Caco-2 (cell line): ENCODE results near the gene DMRTB1. TPM values are rescaled to one million over a fixed set of nuclear protein-coding genes. Genes with fewer than 3 reads are reported as not detected.
"Not testable (repeated sequence)": the region's sequence is repeated elsewhere in the genome, so short reads cannot be mapped to it uniquely, and the experiment has no call there.

Experiments
- BruUV-seq: library from RNA; stranded (reverse); fragments of 400-500 nt; replicated peaks from 2 replicates; lab custom pipeline; 2021; lab: Mats Ljungman, UMichigan
- CTCF ChIA-PET: fragments of 300-600 bp; sonication (Branson Sonifier 250); formaldehyde crosslinking; loops from one replicate; lab custom pipeline; 2022; ENCODE audit warnings: antibody characterized with exemption; lab: Charles Lee
- POLR2A ChIA-PET: fragments of 300-600 bp; sonication (Branson Sonifier 250); formaldehyde crosslinking; loops from one replicate; lab custom pipeline; 2022; ENCODE audit warnings: antibody characterized with exemption; lab: Charles Lee
- DNase-seq, 2 experiments: peaks; one replicate each; pipeline versions ENCODE4 v3.0.0 to v3.0.0-alpha.2; 2020 to 2022
- H3K27me3 ChIP-seq: replicated peaks from 2 replicates; pipeline ENCODE4 v1.6.0; 2011; ENCODE audit warnings: low read length; ENCODE audit not compliant: control insufficient read depth, insufficient read depth
- H3K36me3 ChIP-seq: 2 replicates; pipeline ENCODE4 v1.5.1; 2011; ENCODE audit warnings: low read length; ENCODE audit not compliant: control insufficient read depth, insufficient read depth
- H3K4me1 ChIP-seq: fragments of 250-450 bp; sonication (Bioruptor Pico); 2 replicates; pipeline ENCODE4 v1.5.1; 2020; ENCODE audit warnings: mild to moderate bottlenecking
- H3K4me3 ChIP-seq: 2 replicates; pipeline ENCODE4 v1.5.1; 2011; ENCODE audit warnings: low read depth, mild to moderate bottlenecking, control low read depth, low read length
- H3K9me3 ChIP-seq: fragments of 250-450 bp; sonication (Bioruptor Pico); 2 replicates; pipeline ENCODE4 v1.5.1; 2020; ENCODE audit warnings: mild to moderate bottlenecking, moderate library complexity
- H3K27ac Mint-ChIP-seq: one replicate; pipeline ENCODE4 v1.8.0; 2022; ENCODE audit warnings: mixed read lengths; ENCODE audit not compliant: unreplicated experiment
- H3K27me3 Mint-ChIP-seq: one replicate; pipeline ENCODE4 v1.8.0; 2022; ENCODE audit warnings: mixed read lengths; ENCODE audit not compliant: insufficient read depth, unreplicated experiment
- H3K36me3 Mint-ChIP-seq: one replicate; pipeline ENCODE4 v1.8.0; 2022; ENCODE audit warnings: mild to moderate bottlenecking, mixed read lengths; ENCODE audit not compliant: insufficient read depth, unreplicated experiment
- H3K4me1 Mint-ChIP-seq: one replicate; pipeline ENCODE4 v1.8.0; 2022; ENCODE audit warnings: low read depth, mixed read lengths; ENCODE audit not compliant: unreplicated experiment
- H3K4me3 Mint-ChIP-seq: one replicate; pipeline ENCODE4 v1.8.0; 2022; ENCODE audit warnings: mild to moderate bottlenecking, moderate library complexity, mixed read lengths; ENCODE audit not compliant: unreplicated experiment
- H3K9me3 Mint-ChIP-seq: one replicate; pipeline ENCODE4 v1.8.0; 2022; ENCODE audit warnings: mixed read lengths; ENCODE audit not compliant: unreplicated experiment
- CTCF ChIP-seq, 2 experiments: fragments of 200-600 bp in 1 of 2; IDR thresholded peaks; 1 replicate in 1 of 2; 2 replicates in 1 of 2; pipeline versions ENCODE4 v1.5.1 to v1.8.0; 2011 to 2022; ENCODE audit warnings: antibody characterized with exemption in 1 of 2, control low read depth in 1 of 2, inconsistent platforms in 1 of 2, low read depth in 1 of 2, low read length in 1 of 2, mild to moderate bottlenecking in 1 of 2, moderate library complexity in 1 of 2; ENCODE audit not compliant: insufficient read depth in 1 of 2, severe bottlenecking in 1 of 2, unreplicated experiment in 1 of 2
- intact Hi-C: fragments of 100-400 bp; cut with micrococcal nuclease; formaldehyde crosslinking; loops from one replicate; pipeline ENCODE4 v1.10.0; 2022; ENCODE audit not compliant: unreplicated experiment
- total RNA-seq: library from RNA; stranded (reverse); gene quantifications from 2 replicates; pipeline ENCODE4 v1.2.3, GENCODE V29; 2022

Gene DMRTB1
- total RNA-seq, 1 experiment from 2014 or later: not detected

DNA sequence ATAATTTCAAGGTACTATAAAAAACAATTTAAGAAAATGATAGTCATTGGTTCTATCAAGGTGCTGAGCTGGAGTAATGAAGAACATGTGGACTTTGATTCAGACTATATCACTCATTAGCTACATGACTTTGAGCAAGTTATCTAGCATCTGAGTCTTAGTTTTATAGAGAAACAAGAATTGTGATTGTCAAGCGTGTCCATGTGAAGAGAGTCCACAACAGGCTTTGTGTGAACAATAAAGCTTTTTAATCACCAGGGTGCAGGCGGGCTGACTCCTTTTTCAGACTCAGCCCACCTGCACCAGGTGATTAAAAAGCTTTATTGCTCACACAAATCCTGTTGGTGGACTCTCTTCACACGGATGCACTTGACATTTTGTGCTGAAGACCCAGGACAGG lies 26.6 kb upstream of the DMRTB1 start:
- BruUV-seq: no TSS peak
- Mint-ChIP-seq H3K4me1 (no peaks in the 10 kb centered on the region), H3K4me3 (no peak overlapping the region), H3K9me3 (no peaks in the 10 kb centered on the region), H3K27me3 (peaks cover 8% of the 10 kb centered on the region), H3K27ac (no peak overlapping the region), H3K36me3 (no peaks in the 10 kb centered on the region)
- DNase-seq: no peak
- no peaks in the 10 kb centered on the region for H3K36me3 ChIP-seq
- H3K27me3 ChIP-seq: no peaks in the 10 kb centered on the region
- H3K9me3 ChIP-seq: no peaks in the 10 kb centered on the region
- CTCF ChIA-PET: no interaction called here
- intact Hi-C loops: no loop called here
- POLR2A ChIA-PET: no interaction called here
- H3K4me1 ChIP-seq: peaks cover 6% of the 10 kb centered on the region
- H3K4me3 ChIP-seq: no peak overlapping the region
- TF ChIP-seq CTCF (IDR thresholded peaks at IDR 0.05; ENCODE audit: insufficient read depth in 1 of 2, low read depth in 1 of 2, low read length in 1 of 2, severe bottlenecking in 1 of 2, unreplicated experiment in 1 of 2): no peak

- CTCF ChIA-PET, H3K4me1 Mint-ChIP-seq, H3K4me3 Mint-ChIP-seq, POLR2A ChIA-PET, intact Hi-C loops, DNase-seq, H3K27me3 ChIP-seq, H3K27me3 Mint-ChIP-seq, H3K4me1 ChIP-seq, H3K9me3 Mint-ChIP-seq, H3K4me3 ChIP-seq, H3K9me3 ChIP-seq, BruUV-seq, H3K36me3 Mint-ChIP-seq, H3K36me3 ChIP-seq, H3K27ac Mint-ChIP-seq: not testable (repeated sequence)
Measured at GRCh38 chr1:53434405-53435007, 24.7 kb upstream of the DMRTB1 start.

- Mint-ChIP-seq H3K9me3 (no peaks in the 10 kb centered on the region), H3K36me3 (no peaks in the 10 kb centered on the region), H3K27ac (no peak overlapping the region), H3K27me3 (peaks cover 8% of the 10 kb centered on the region), H3K4me3 (no peak overlapping the region), H3K4me1 (no peaks in the 10 kb centered on the region)
- peaks cover 6% of the 10 kb centered on the region for H3K4me1 ChIP-seq
- BruUV-seq: no TSS peak
- CTCF ChIA-PET: no interaction called here
- no peak for TF ChIP-seq CTCF (IDR thresholded peaks at IDR 0.05; ENCODE audit: insufficient read depth in 1 of 2, low read depth in 1 of 2, low read length in 1 of 2, severe bottlenecking in 1 of 2, unreplicated experiment in 1 of 2)
- DNase-seq: no peak
- H3K36me3 ChIP-seq: no peaks in the 10 kb centered on the region
- no peaks in the 10 kb centered on the region for H3K27me3 ChIP-seq
- no peaks in the 10 kb centered on the region for H3K9me3 ChIP-seq
- intact Hi-C loops: no loop called here
- H3K4me3 ChIP-seq: no peak overlapping the region
- POLR2A ChIA-PET: no interaction called here
Measured at GRCh38 chr1:53435151-53435550, 24.0 kb upstream of the DMRTB1 start.
